ENCODE data around the gene NR2F1.

Gene NR2F1

GRCh38 chr5:93577854-93578812 lies 4.9 kb upstream of the NR2F1 start:
- DNase-seq: no peak

GRCh38 chr5:93578813-93579691 lies 4.0 kb upstream of the NR2F1 start:
- peak; percentile 57 for DNase-seq

- no peak for DNase-seq
These were observed 3.3 kb upstream of the NR2F1 start for GRCh38 chr5:93579692-93580062.

GRCh38 chr5:93580063-93580926 lies 2.7 kb upstream of the NR2F1 start:
- no peak for DNase-seq

- no peak for DNase-seq
These were observed 2.0 kb upstream of the NR2F1 start, which contains the start of gene NR2F1-AS1 for GRCh38 chr5:93580927-93581445. NR2F1-AS1 (minus strand) TSS chr5:93581219.

GRCh38 chr5:93582167-93582462 lies 907 bp upstream of the NR2F1 start:
- DNase-seq: no peak

GRCh38 chr5:93583439-93583767 lies 381 bp downstream of the NR2F1 start:
- DNase-seq: no peak

GRCh38 chr5:93583768-93584595 lies 960 bp downstream of the NR2F1 start:
- no peak for DNase-seq

- no peak for DNase-seq
These were observed 1.6 kb downstream of the NR2F1 start for GRCh38 chr5:93584596-93585040.

- no peak for DNase-seq
These were observed 2.2 kb downstream of the NR2F1 start for GRCh38 chr5:93585041-93585766.

- no peak for DNase-seq
These were observed 2.9 kb downstream of the NR2F1 start for GRCh38 chr5:93585767-93586385.

- DNase-seq: no peak
These were observed 3.9 kb downstream of the NR2F1 start for GRCh38 chr5:93586736-93587596.

GRCh38 chr5:93587597-93588351 lies 4.8 kb downstream of the NR2F1 start:
- DNase-seq: peak; percentile 32

- DNase-seq: no peak
These were observed 5.5 kb downstream of the NR2F1 start for GRCh38 chr5:93588352-93589151.

- DNase-seq: no peak
These were observed 6.3 kb downstream of the NR2F1 start for GRCh38 chr5:93589152-93589828.

- peak; percentile 63 for DNase-seq
These were observed 6.8 kb downstream of the NR2F1 start for GRCh38 chr5:93589829-93590215.

- no peak for DNase-seq
These were observed 7.5 kb downstream of the NR2F1 start for GRCh38 chr5:93590493-93590892.
